ENCODE measurements around the gene RERE. TPM values are rescaled to one million over a fixed set of nuclear protein-coding genes. Genes with fewer than 3 reads are reported as not detected.

Gene RERE
- total RNA-seq, 2 experiments from 2014 or later, result 73.1 to 211 TPM

- intact Hi-C loops (cut with micrococcal nuclease; ENCODE audit: unreplicated experiment), result no loop called here
- Histone ChIP-seq H3K27ac (ENCODE audit: low read depth, low read length, poor library complexity, severe bottlenecking) (no peak overlapping the region), H2AFZ (ENCODE audit: low read length) (no peak overlapping the region), H3K9me2 (ENCODE audit: insufficient read depth, low read length) (no peaks in the 10 kb centered on the region), H3K36me3 (ENCODE audit: insufficient read depth, low read length) (peaks cover 95% of the 10 kb centered on the region), H3K9me3 (ENCODE audit: low read length) (no peaks in the 10 kb centered on the region), H3K79me2 (ENCODE audit: insufficient read depth, low read depth, low read length) (peaks cover 99% of the 10 kb centered on the region), H4K20me1 (ENCODE audit: insufficient read depth, low read length) (peaks cover 32% of the 10 kb centered on the region), H3K4me2 (ENCODE audit: low read length) (no peak overlapping the region), H3K4me1 (ENCODE audit: insufficient read depth, low read length, poor library complexity, severe bottlenecking) (peaks cover 8% of the 10 kb centered on the region), H3K4me3 (ENCODE audit: low read depth, low read length, poor library complexity, severe bottlenecking) (no peak overlapping the region)
- DNase-seq (ENCODE audit: low spot score), result no peak
- POLR2A ChIA-PET, result no interaction called here
- CTCF ChIA-PET (ENCODE audit: unreplicated experiment), result no interaction called here
- TF ChIP-seq CTCF (conservative IDR thresholded peaks at IDR 0.05; ENCODE audit: low read length) (no peak), EZH2phosphoT487 (IDR thresholded peaks at IDR 0.05; ENCODE audit: borderline replicate concordance, low read depth, low read length) (no peak)
- TSS peak; percentile 14 for BruUV-seq (replicated peaks)
These were observed 440.0 kb downstream of the RERE start for GRCh38 chr1:8377271-8377981.

GRCh38 chr1:8376358-8376840 is 441.0 kb downstream of the RERE start:
- no peaks in the 10 kb centered on the region for H3K9me2 ChIP-seq (ENCODE audit: insufficient read depth, low read length)
- CTCF ChIA-PET (ENCODE audit: unreplicated experiment), result no interaction called here
- TF ChIP-seq EZH2phosphoT487 (IDR thresholded peaks at IDR 0.05; ENCODE audit: borderline replicate concordance, low read depth, low read length) (no peak), CTCF (conservative IDR thresholded peaks at IDR 0.05; ENCODE audit: low read length) (no peak)
- no peak overlapping the region for H3K4me2 ChIP-seq (ENCODE audit: low read length)
- intact Hi-C loops (cut with micrococcal nuclease; ENCODE audit: unreplicated experiment), result no loop called here
- peaks cover 95% of the 10 kb centered on the region for H3K36me3 ChIP-seq (ENCODE audit: insufficient read depth, low read length)
- H3K9me3 ChIP-seq (ENCODE audit: low read length), result no peaks in the 10 kb centered on the region
- peaks cover 8% of the 10 kb centered on the region for H3K4me1 ChIP-seq (ENCODE audit: insufficient read depth, low read length, poor library complexity, severe bottlenecking)
- no peak overlapping the region for H2AFZ ChIP-seq (ENCODE audit: low read length)
- DNase-seq (ENCODE audit: low spot score), result no peak
- H3K79me2 ChIP-seq (ENCODE audit: insufficient read depth, low read depth, low read length), result peaks cover 99% of the 10 kb centered on the region
- peaks cover 23% of the 10 kb centered on the region; the same call in 1 of the 2 replicates for H4K20me1 ChIP-seq (ENCODE audit: insufficient read depth, low read length)
- BruUV-seq (replicated peaks), result no TSS peak
- H3K27ac ChIP-seq (ENCODE audit: low read depth, low read length, poor library complexity, severe bottlenecking), result no peak overlapping the region
- no peak overlapping the region for H3K4me3 ChIP-seq (ENCODE audit: low read depth, low read length, poor library complexity, severe bottlenecking)
- POLR2A ChIA-PET, result interaction anchor here (0.6 kb wide), 1 partner anchor 24 kb away, joined by 4 read pairs; no protein-coding TSS in a partner anchor

GRCh38 chr1:8374812-8375211 is 442.6 kb downstream of the RERE start:
- H3K9me2 ChIP-seq (ENCODE audit: insufficient read depth, low read length), result no peaks in the 10 kb centered on the region
- no peak overlapping the region for H3K4me2 ChIP-seq (ENCODE audit: low read length)
- peaks cover 8% of the 10 kb centered on the region for H3K4me1 ChIP-seq (ENCODE audit: insufficient read depth, low read length, poor library complexity, severe bottlenecking)
- DNase-seq (ENCODE audit: low spot score), result peak; percentile 51
- H3K27ac ChIP-seq (ENCODE audit: low read depth, low read length, poor library complexity, severe bottlenecking), result no peak overlapping the region
- peaks cover 100% of the 10 kb centered on the region for H3K79me2 ChIP-seq (ENCODE audit: insufficient read depth, low read depth, low read length)
- H2AFZ ChIP-seq (ENCODE audit: low read length), result no peak overlapping the region
- CTCF ChIA-PET (ENCODE audit: unreplicated experiment), result no interaction called here
- no TSS peak for BruUV-seq (replicated peaks)
- peaks cover 22% of the 10 kb centered on the region; the same call in 1 of the 2 replicates for H4K20me1 ChIP-seq (ENCODE audit: insufficient read depth, low read length)
- H3K36me3 ChIP-seq (ENCODE audit: insufficient read depth, low read length), result peaks cover 95% of the 10 kb centered on the region
- POLR2A ChIA-PET, result no interaction called here
- H3K4me3 ChIP-seq (ENCODE audit: low read depth, low read length, poor library complexity, severe bottlenecking), result no peak overlapping the region
- intact Hi-C loops (cut with micrococcal nuclease; ENCODE audit: unreplicated experiment), result no loop called here
- TF ChIP-seq EZH2phosphoT487 (IDR thresholded peaks at IDR 0.05; ENCODE audit: borderline replicate concordance, low read depth, low read length) (no peak), CTCF (conservative IDR thresholded peaks at IDR 0.05; ENCODE audit: low read length) (peak; percentile 76)
- no peaks in the 10 kb centered on the region for H3K9me3 ChIP-seq (ENCODE audit: low read length)

Measured in OCI-LY7 (cell line).